Uterus (tissue), 2 donors: ENCODE measurements around the gene LRTM2.

ENCODE experiments used
- CTCF ChIP-seq, 4 experiments: fragments of 200-600 bp in 2 of 4; fragments of 450-650 bp in 2 of 4; sonication (generic) in 2 of 4; IDR thresholded peaks; one replicate each; pipeline ENCODE4 v1.5.1; 2016 to 2019; ENCODE audit warnings: antibody characterized with exemption in 4 of 4, mild to moderate bottlenecking in 2 of 4, moderate library complexity in 1 of 4
- POLR2A ChIP-seq, 2 donors: fragments of 450-650 bp; IDR thresholded peaks; one replicate each; pipeline ENCODE4 v1.6.1; 2016; ENCODE audit warnings: antibody characterized with exemption in 2 of 2, mild to moderate bottlenecking in 1 of 2, moderate library complexity in 1 of 2

GRCh38 chr12:1803736-1804135, 16.6 kb upstream of the LRTM2 start:
- TF ChIP-seq CTCF (IDR thresholded peaks at IDR 0.05) (no peak), POLR2A (IDR thresholded peaks at IDR 0.05) (no peak)
